HCEC 1CT (cell line): ENCODE data around the gene GOLGA2.

Source experiments
- DNase-seq: peaks from one replicate; pipeline ENCODE4 v3.0.0-alpha.2; 2017

Gene GOLGA2, protein sequence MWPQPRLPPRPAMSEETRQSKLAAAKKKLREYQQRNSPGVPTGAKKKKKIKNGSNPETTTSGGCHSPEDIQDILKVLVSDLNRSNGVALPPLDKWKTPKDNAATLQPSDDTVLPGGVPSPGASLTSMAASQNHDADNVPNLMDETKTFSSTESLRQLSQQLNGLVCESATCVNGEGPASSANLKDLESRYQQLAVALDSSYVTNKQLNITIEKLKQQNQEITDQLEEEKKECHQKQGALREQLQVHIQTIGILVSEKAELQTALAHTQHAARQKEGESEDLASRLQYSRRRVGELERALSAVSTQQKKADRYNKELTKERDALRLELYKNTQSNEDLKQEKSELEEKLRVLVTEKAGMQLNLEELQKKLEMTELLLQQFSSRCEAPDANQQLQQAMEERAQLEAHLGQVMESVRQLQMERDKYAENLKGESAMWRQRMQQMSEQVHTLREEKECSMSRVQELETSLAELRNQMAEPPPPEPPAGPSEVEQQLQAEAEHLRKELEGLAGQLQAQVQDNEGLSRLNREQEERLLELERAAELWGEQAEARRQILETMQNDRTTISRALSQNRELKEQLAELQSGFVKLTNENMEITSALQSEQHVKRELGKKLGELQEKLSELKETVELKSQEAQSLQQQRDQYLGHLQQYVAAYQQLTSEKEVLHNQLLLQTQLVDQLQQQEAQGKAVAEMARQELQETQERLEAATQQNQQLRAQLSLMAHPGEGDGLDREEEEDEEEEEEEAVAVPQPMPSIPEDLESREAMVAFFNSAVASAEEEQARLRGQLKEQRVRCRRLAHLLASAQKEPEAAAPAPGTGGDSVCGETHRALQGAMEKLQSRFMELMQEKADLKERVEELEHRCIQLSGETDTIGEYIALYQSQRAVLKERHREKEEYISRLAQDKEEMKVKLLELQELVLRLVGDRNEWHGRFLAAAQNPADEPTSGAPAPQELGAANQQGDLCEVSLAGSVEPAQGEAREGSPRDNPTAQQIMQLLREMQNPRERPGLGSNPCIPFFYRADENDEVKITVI

GRCh38 chr9:128275198-128276007, at the start of gene GOLGA2:
Gene GOLGA2, minus strand, starts transcription at chr9:128276007. Its CDS starts 31 bp downstream, at chr9:128275976.
- DNase-seq: peak; percentile 34

GRCh38 chr9:128324401-128324800, 48.6 kb upstream of the GOLGA2 start:
- DNase-seq: no peak

GRCh38 chr9:128323791-128324190, 48.0 kb upstream of the GOLGA2 start:
- no peak for DNase-seq

GRCh38 chr9:128323212-128323730, 47.5 kb upstream of the GOLGA2 start:
- DNase-seq: peak; percentile 44

DNA sequence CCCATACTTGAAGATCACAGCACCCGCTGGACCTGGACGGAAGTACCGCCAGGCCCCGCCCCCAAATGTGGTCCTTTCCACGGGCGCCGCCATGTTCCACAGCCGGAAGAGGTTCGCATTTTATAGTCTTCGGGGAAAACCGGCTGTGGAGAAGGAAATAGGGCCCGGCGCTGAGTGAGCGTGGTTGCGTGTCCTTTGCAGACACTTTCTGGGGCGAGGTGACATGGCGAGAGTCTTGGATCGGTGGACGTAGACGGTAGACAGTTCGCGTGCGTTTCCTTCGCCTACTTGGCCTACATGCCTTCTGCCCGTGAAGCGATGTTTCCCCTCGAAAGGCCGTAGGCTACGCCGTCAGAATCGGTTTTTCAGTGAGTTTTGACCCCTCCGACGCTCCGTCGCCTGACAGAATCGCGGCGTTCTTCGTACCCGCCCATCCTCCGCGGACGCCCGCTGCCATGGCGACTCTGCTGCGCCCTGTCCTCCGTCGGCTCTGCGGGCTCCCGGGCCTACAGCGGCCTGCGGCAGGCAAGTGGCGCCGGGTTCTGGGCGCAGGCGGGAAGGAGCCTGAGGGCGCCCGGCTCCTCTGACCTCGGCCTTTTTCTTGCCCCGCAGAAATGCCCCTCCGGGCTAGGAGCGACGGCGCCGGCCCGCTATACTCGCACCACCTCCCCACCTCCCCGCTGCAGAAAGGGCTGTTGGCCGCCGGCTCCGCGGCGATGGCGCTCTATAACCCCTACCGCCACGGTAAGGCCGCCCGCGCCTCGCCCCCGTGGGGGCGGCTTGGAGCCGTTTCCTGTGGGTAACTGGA, 46.8 kb upstream of the GOLGA2 start, which contains the start of the genes COQ4 and TRUB2:
Gene COQ4 (plus strand): TSS at position 436 of the 808 bp plus-strand sequence. CDS start 20 bp downstream, at position 456.
Gene TRUB2 (minus strand): TSS at position 44 of the 808 bp plus-strand sequence. CDS start 39 bp downstream, at position 5.
- peak; percentile 93 for DNase-seq

GRCh38 chr9:128321879-128322403, 46.1 kb upstream of the GOLGA2 start:
- DNase-seq: no peak

GRCh38 chr9:128321343-128321742, 45.5 kb upstream of the GOLGA2 start:
- no peak for DNase-seq

DNA sequence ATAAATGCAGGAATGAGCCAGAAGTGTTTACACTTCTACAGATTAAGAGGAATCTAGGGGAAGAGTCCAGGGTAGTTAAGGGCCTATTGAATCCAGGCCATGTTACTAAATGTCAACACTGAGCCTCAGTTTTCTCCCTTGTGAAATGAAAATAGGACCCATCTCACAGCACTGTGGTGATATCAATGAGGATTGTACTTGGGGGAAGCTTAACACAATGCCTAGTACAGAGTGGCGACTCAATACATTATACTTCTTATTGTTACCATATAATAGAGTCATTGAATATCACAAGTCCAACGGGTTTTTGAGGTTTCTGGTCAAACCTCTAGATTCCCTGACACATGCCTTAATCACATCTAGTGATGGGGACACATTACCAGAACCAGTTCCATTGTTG, 41.8 kb upstream of the GOLGA2 start:
- no peak for DNase-seq

GRCh38 chr9:128316421-128316820, 40.6 kb upstream of the GOLGA2 start:
- no peak for DNase-seq

DNA sequence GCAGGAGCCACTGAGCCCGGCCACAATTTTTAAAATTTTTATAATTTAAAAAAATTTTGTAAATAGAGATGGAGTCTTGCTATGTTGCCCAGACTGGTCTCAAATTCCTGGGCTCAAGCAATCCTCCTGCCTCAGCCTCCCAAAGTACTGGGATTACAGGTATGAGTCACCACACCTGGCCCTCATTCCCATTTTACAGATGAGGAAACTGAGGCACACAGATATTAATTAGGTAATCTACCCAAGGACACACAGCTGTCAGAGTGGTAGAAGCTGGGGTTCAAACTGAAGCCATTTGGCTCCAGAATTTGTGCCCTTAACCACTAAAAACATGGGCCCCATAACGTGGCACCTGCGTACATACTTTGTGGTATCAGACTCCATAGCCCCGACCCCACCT, 38.9 kb upstream of the GOLGA2 start:
- DNase-seq: no peak

GRCh38 chr9:128310461-128310860, 34.7 kb upstream of the GOLGA2 start:
- no peak for DNase-seq

DNA sequence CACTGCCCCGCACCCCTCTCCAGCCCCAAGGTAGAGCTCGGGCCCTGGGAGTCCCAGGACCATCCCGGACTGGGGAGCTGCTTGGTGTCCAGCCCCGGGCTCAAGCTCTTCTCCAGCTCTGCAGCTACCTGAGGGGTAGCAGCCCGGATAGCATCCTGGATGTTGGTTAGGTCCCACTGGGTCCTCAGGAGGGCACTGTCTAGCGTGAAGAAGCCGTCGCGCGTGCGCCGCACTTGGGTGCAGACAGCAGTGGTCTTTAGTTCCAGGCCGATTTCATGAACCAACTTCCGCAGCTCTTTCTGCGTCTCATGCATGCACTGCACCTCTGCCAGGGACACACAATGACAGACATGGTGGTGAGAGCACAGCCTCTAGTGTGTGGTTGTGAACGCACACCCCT, 33.7 kb upstream of the GOLGA2 start:
- DNase-seq: no peak

DNA sequence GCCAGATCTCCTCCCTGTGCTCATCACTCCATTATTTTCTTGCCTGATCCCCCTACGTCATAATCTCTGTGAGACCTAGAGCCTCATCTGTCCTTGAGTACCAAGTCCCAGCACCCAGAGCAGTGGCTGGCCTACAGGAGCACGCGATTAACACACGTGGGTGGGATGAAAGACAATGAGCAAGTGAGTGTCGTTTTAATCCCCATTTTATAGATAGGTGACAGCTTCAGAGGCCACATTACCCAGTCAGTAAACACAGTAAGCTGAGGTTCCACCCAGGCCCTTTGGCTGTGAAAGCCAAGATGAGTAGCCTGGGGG, 29.1 kb upstream of the GOLGA2 start:
- DNase-seq: no peak

DNA sequence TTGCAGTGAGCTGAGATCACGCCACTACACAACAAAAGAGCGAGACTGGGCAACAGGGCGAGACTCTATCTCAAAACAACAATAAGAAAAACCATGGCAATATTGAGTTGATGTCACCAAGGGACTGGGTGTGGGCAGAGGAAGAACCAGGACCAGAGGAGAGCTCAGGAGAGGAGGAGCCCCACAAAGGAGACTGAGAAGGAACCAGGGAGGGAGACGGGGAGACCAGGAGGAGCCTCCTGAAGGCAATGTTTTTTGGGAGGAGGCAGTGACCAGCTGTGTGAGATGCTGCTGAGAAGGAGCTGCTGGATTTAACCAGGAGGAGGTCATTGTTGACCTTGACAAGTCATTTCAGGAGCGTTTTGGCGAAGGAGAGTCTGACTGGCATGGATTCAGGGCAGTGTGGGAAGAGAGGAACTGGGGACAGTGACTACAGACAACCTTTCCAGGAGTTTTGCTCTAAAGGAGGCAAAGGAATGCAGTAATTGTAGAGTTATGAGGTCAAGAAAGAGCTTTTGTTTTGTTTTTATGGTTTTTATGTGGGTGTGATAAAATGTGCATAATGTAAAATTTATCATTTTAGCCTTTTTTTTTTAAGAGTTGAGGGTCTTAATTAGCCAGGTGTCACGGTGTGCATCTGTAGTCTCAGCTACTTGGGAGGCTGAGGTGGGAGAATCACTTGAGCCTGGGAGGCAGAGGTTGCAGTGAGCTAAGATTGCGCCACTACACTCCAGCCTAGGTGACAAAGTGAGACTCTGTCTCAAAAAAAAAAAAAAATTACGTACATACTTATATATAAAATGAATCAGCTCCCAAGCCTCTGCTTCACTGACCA, 28.5 kb upstream of the GOLGA2 start:
- no peak for DNase-seq

DNA sequence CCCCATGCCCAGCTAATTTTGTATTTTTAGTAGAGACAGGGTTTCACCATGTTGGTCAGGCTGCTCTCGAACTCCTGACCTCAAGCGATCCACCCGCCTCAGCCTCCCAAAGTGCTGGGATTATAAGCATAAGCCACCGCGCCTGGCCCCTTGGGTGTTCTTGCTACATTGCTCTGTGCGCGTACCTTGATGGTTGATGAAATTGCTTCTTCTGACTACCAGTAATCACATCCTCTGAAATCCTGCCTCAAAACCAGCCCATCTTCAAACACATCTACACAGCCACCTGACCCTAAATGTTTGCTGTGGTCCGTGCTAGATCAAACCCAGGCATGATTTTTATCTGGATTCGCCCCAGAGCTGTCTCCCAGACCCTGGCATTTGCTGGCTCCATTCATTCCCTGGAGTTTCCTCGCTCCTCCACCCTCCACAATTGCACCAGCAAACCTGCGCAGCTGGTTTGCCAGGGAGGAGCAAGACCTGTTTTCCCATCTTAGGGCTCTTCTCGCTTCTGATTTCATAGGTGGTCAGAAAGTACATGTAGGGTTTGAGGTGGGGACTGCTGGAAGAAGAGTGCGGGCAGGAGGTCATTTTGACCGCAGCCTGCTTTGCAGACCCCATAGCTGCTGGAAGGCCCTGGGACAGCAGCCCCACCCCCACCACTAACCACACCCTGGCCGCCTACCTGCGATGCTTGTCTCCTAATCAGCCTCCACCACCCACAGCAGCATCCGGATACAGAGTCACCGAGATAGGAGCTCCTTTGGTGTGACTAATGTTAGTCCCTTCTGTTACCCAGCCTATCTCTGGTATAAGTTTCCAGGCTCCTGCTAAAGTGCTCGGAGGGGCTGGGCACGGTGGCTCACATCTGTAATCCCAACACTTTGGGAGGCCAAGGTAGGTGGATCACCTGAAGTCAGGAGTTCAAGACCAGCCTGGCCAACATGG, 23.0 kb upstream of the GOLGA2 start:
- DNase-seq: no peak

GRCh38 chr9:128297221-128297773, 21.5 kb upstream of the GOLGA2 start:
- no peak for DNase-seq

- DNase-seq: no peak
Observed at GRCh38 chr9:128296340-128297220, 20.8 kb upstream of the GOLGA2 start.

DNA sequence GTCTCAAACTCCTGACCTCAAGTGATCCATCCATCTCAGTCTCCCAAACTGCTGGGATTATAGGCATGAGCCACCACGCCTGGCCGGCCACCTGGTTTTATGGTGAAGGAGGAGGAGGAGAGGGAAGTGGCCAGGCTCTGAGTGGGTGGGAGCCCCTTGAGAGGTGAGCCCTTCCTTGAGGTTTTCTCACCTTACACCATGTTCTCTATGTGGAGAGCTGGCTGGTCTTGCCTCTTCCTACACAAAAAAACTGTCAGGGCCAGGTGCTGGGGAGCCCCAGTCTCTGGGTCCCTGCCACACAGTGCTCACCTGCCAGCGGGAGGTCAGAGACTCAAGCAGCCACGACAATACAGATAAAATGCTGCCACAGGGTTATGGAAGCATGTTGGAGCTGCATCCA, 18.3 kb upstream of the GOLGA2 start:
- DNase-seq: no peak
